Dermis blood vessel endothelial cell (primary cell): ENCODE measurements around the gene MYO5B. TPM values are rescaled to one million over a fixed set of nuclear protein-coding genes. Genes with fewer than 3 reads are reported as not detected.

Source experiments
- DNase-seq: peaks from one replicate; pipeline ENCODE4 v3.0.0; 2010
- total RNA-seq: library from RNA; depleted of rRNA; stranded (reverse); fragments of >200 nt; gene quantifications from 2 replicates; pipeline ENCODE4 v1.2.3, GENCODE V29; 2014

Gene MYO5B
- total RNA-seq, 1 donor from 2014 or later = 0.85 TPM

- DNase-seq = no peak
Measured at GRCh38 chr18:49963217-49963616, 231.7 kb downstream of the MYO5B start.

GRCh38 chr18:49961271-49961670 lies 233.7 kb downstream of the MYO5B start:
- no peak for DNase-seq

- DNase-seq = no peak
Measured at GRCh38 chr18:49960376-49960775, 234.6 kb downstream of the MYO5B start.

- DNase-seq = no peak
Measured at GRCh38 chr18:49959176-49959575, 235.8 kb downstream of the MYO5B start.

GRCh38 chr18:49955263-49955662 lies 239.7 kb downstream of the MYO5B start:
- DNase-seq = no peak

- DNase-seq = no peak
Measured at GRCh38 chr18:49953391-49953790, 241.6 kb downstream of the MYO5B start.

GRCh38 chr18:49949951-49950395 lies 245.0 kb downstream of the MYO5B start:
- no peak for DNase-seq

GRCh38 chr18:49948975-49949374 lies 246.0 kb downstream of the MYO5B start:
- DNase-seq = no peak

- peak; percentile 7 for DNase-seq
Measured at GRCh38 chr18:49944663-49945062, 250.3 kb downstream of the MYO5B start.

- no peak for DNase-seq
Measured at GRCh38 chr18:49936821-49937220, 258.1 kb downstream of the MYO5B start.

GRCh38 chr18:49935215-49935614 lies 259.7 kb downstream of the MYO5B start:
- no peak for DNase-seq

- DNase-seq = no peak
Measured at GRCh38 chr18:49934457-49934856, 260.5 kb downstream of the MYO5B start.

GRCh38 chr18:49933530-49934128 lies 261.3 kb downstream of the MYO5B start:
- no peak for DNase-seq

- DNase-seq = no peak
Measured at GRCh38 chr18:49931760-49932159, 263.2 kb downstream of the MYO5B start.

- DNase-seq = no peak
Measured at GRCh38 chr18:49931179-49931578, 263.8 kb downstream of the MYO5B start.

GRCh38 chr18:49926106-49926745 lies 268.7 kb downstream of the MYO5B start:
- no peak for DNase-seq

- no peak for DNase-seq
Measured at GRCh38 chr18:49924293-49924983, 270.5 kb downstream of the MYO5B start.

GRCh38 chr18:49922228-49922627 lies 272.7 kb downstream of the MYO5B start:
- no peak for DNase-seq

GRCh38 chr18:49921318-49921985 lies 273.5 kb downstream of the MYO5B start:
- DNase-seq = no peak

GRCh38 chr18:49920731-49921130 lies 274.2 kb downstream of the MYO5B start:
- no peak for DNase-seq

GRCh38 chr18:49917742-49918141 lies 277.2 kb downstream of the MYO5B start:
- DNase-seq = no peak

GRCh38 chr18:49915352-49915751 lies 279.6 kb downstream of the MYO5B start:
- DNase-seq = no peak

- no peak for DNase-seq
Measured at GRCh38 chr18:49913221-49913620, 281.7 kb downstream of the MYO5B start.
